T-helper 17 cell (primary cell): ENCODE results near the gene HSF2. TPM values are rescaled to one million over a fixed set of nuclear protein-coding genes. Genes with fewer than 3 reads are reported as not detected.

Experiments used
- total RNA-seq, 4 donors: library from RNA in 2 of 4; stranded (reverse) in 2 of 4; gene quantifications; one replicate each; pipeline ENCODE4 v1.2.3 and lab custom pipeline; 2022 to 2026

Gene HSF2
- total RNA-seq, 2 donors from 2014 or later, result 16.1 to 20.4 TPM

Other genes with a start within 250 kb of the HSF2 start
- gene SERINC1, start 72.2 kb downstream of the HSF2 start, total RNA-seq, result 100 to 1,000 TPM; 120 to 127 TPM
- 1 to 10 TPM in 1 of 2 donors, not detected in 1; 1.2 TPM for gene PKIB, start 210.8 kb downstream of the HSF2 start, total RNA-seq